ENCODE results near the gene MACF1. TPM values are rescaled to one million over a fixed set of nuclear protein-coding genes. Genes with fewer than 3 reads are reported as not detected.

The MACF1 gene
- total and polyA plus RNA-seq, 2 donors from 2014 or later, result 65.7 to 387 TPM

- no peaks in the 10 kb centered on the region for H3K27me3 ChIP-seq (ENCODE audit: control insufficient read depth, insufficient read depth, low read length)
- FAIRE-seq, result no peak
- H3K27ac ChIP-seq (ENCODE audit: low read depth in 2 of 2, low read length in 2 of 2), result no peak overlapping the region
- H3K9me3 ChIP-seq (ENCODE audit: control insufficient read depth in 2 of 3, insufficient read depth in 1 of 3, low read length in 3 of 3), result no peaks in the 10 kb centered on the region
- no peak for DNase-seq
- intact Hi-C loops (cut with DNase I), result no loop called here
- H3K9ac ChIP-seq (ENCODE audit: low read length in 3 of 3), result no peak overlapping the region
- H3K4me1 ChIP-seq (ENCODE audit: control insufficient read depth in 2 of 3, insufficient read depth in 2 of 3, low read depth in 1 of 3, low read length in 3 of 3), result no peaks in the 10 kb centered on the region
- no peak overlapping the region for H3K4me3 ChIP-seq (ENCODE audit: low read length in 3 of 3)
- TF ChIP-seq CTCF (IDR thresholded peaks at IDR 0.05; ENCODE audit: borderline replicate concordance, extremely low read depth, insufficient read depth), result no peak
- peaks cover 7 to 47% (median 23%) of the 10 kb centered on the region in 3 donors for H3K36me3 ChIP-seq (ENCODE audit: control insufficient read depth in 2 of 3, insufficient read depth in 3 of 3, low read length in 3 of 3)
These were observed 273.8 kb downstream of the MACF1 start for GRCh38 chr1:39478126-39478915.

GRCh38 chr1:39481289-39481688 is 276.8 kb downstream of the MACF1 start:
- Histone ChIP-seq H3K27me3 (ENCODE audit: control insufficient read depth, insufficient read depth, low read length) (no peaks in the 10 kb centered on the region), H3K9me3 (ENCODE audit: control insufficient read depth in 2 of 3, insufficient read depth in 1 of 3, low read length in 3 of 3) (no peaks in the 10 kb centered on the region), H3K9ac (ENCODE audit: low read length in 3 of 3) (no peak overlapping the region), H3K36me3 (ENCODE audit: control insufficient read depth in 2 of 3, insufficient read depth in 3 of 3, low read length in 3 of 3) (peaks cover 7 to 55% (median 33%) of the 10 kb centered on the region in 3 donors), H3K4me3 (ENCODE audit: low read length in 3 of 3) (no peak overlapping the region), H3K4me1 (ENCODE audit: control insufficient read depth in 2 of 3, insufficient read depth in 2 of 3, low read depth in 1 of 3, low read length in 3 of 3) (no peaks in the 10 kb centered on the region), H3K27ac (ENCODE audit: low read depth in 2 of 2, low read length in 2 of 2) (no peak overlapping the region)
- intact Hi-C loops (cut with DNase I), result no loop called here
- DNase-seq, result no peak
- TF ChIP-seq CTCF (IDR thresholded peaks at IDR 0.05; ENCODE audit: borderline replicate concordance, extremely low read depth, insufficient read depth), result no peak
- no peak for FAIRE-seq

- no peak for DNase-seq
- no peak overlapping the region for H3K9ac ChIP-seq (ENCODE audit: low read length in 3 of 3)
- H3K27ac ChIP-seq (ENCODE audit: low read depth in 2 of 2, low read length in 2 of 2), result no peak overlapping the region
- no peaks in the 10 kb centered on the region for H3K27me3 ChIP-seq (ENCODE audit: control insufficient read depth, insufficient read depth, low read length)
- no peak for TF ChIP-seq CTCF (IDR thresholded peaks at IDR 0.05; ENCODE audit: borderline replicate concordance, extremely low read depth, insufficient read depth)
- no peaks in the 10 kb centered on the region for H3K9me3 ChIP-seq (ENCODE audit: control insufficient read depth in 2 of 3, insufficient read depth in 1 of 3, low read length in 3 of 3)
- intact Hi-C loops (cut with DNase I), result no loop called here
- FAIRE-seq, result no peak
- no peak overlapping the region for H3K4me3 ChIP-seq (ENCODE audit: low read length in 3 of 3)
- no peaks in the 10 kb centered on the region for H3K4me1 ChIP-seq (ENCODE audit: control insufficient read depth in 2 of 3, insufficient read depth in 2 of 3, low read depth in 1 of 3, low read length in 3 of 3)
- peaks cover 9 to 55% (median 36%) of the 10 kb centered on the region in 3 donors for H3K36me3 ChIP-seq (ENCODE audit: control insufficient read depth in 2 of 3, insufficient read depth in 3 of 3, low read length in 3 of 3)
These were observed 278.8 kb downstream of the MACF1 start for GRCh38 chr1:39483276-39483675.

Measured in kidney (tissue), 14 donors.